Ishikawa (cell line): Measurements from ENCODE around the gene RPL5.

Experiments used
- CEBPB ChIP-seq: IDR thresholded peaks from 2 replicates; pipeline ENCODE4 v1.6.1; 2012
- CREB1 ChIP-seq: IDR thresholded peaks from 2 replicates; pipeline ENCODE4 v1.6.1; 2012; ENCODE audit warnings: low read depth
- EGR1 ChIP-seq: IDR thresholded peaks from 2 replicates; pipeline ENCODE4 v1.6.1; 2012
- EP300 ChIP-seq: IDR thresholded peaks from 2 replicates; pipeline ENCODE4 v1.6.1; 2012; ENCODE audit warnings: borderline replicate concordance
- FOXM1 ChIP-seq: IDR thresholded peaks from 2 replicates; pipeline ENCODE4 v1.6.1; 2012; ENCODE audit warnings: low read depth, borderline replicate concordance
- MAX ChIP-seq: IDR thresholded peaks from 2 replicates; pipeline ENCODE4 v1.6.1; 2012
- NFIC ChIP-seq: IDR thresholded peaks from 2 replicates; pipeline ENCODE4 v1.6.1; 2012
- RAD21 ChIP-seq: IDR thresholded peaks from 2 replicates; pipeline ENCODE4 v1.6.1; 2012; ENCODE audit warnings: low read depth
- REST ChIP-seq: IDR thresholded peaks from 2 replicates; pipeline ENCODE4 v1.6.1; 2012; ENCODE audit warnings: low read depth, mild to moderate bottlenecking
- TAF1 ChIP-seq: IDR thresholded peaks from 2 replicates; pipeline ENCODE4 v1.6.1; 2012; ENCODE audit warnings: low read depth, mild to moderate bottlenecking
- TCF12 ChIP-seq: IDR thresholded peaks from 2 replicates; pipeline ENCODE4 v1.6.1; 2012; ENCODE audit warnings: low read depth
- TEAD4 ChIP-seq: IDR thresholded peaks from 2 replicates; pipeline ENCODE4 v1.6.1; 2012
- YY1 ChIP-seq: IDR thresholded peaks from 2 replicates; pipeline ENCODE4 v1.6.1; 2012; ENCODE audit warnings: low read depth
- ZBTB7A ChIP-seq: IDR thresholded peaks from 2 replicates; pipeline ENCODE4 v1.6.1; 2012; ENCODE audit warnings: low read depth
- TF ChIP-seq, protein P1 (sequence below): IDR thresholded peaks from 2 replicates; pipeline ENCODE4 v1.6.1; 2012

The RPL5 gene

GRCh38 chr1:92820551-92820950 is 11.3 kb upstream of the RPL5 start:
- TF ChIP-seq EP300 (no peak), FOXM1 (no peak), NFIC (no peak), MAX (no peak), REST (no peak), TEAD4 (no peak), RAD21 (no peak), CREB1 (no peak), ZBTB7A (no peak), TCF12 (no peak), YY1 (no peak), TAF1 (no peak), EGR1 (no peak), CEBPB (no peak)
- TF ChIP-seq, protein P1, sequence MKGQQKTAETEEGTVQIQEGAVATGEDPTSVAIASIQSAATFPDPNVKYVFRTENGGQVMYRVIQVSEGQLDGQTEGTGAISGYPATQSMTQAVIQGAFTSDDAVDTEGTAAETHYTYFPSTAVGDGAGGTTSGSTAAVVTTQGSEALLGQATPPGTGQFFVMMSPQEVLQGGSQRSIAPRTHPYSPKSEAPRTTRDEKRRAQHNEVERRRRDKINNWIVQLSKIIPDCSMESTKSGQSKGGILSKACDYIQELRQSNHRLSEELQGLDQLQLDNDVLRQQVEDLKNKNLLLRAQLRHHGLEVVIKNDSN, result no peak

DNA sequence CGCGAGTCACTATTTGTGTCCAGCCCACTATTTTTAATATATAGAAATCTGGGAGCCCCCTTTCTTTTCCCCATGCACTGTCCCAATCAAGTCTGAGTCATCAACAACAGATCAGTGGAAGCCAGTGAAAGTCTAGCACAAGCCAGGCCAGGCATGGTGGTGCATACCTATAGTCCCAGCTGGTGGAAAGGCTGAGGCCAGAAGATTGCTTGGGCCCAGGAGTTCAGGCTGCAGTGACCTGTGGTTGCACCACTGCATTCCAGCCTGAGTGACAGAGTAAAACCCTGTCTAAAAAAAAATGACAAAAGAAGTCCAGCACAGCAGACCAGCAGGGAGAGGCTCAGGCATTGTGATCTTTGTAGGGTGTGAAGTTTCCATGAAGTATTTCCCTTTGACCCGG is 9.0 kb upstream of the RPL5 start:
- TF ChIP-seq TEAD4 (no peak), NFIC (no peak), EP300 (no peak), FOXM1 (no peak), MAX (no peak), CEBPB (no peak), CREB1 (no peak), ZBTB7A (no peak), TCF12 (no peak), EGR1 (no peak), TAF1 (no peak), YY1 (no peak), RAD21 (no peak), REST (no peak)
- TF ChIP-seq, protein P1, result no peak

DNA sequence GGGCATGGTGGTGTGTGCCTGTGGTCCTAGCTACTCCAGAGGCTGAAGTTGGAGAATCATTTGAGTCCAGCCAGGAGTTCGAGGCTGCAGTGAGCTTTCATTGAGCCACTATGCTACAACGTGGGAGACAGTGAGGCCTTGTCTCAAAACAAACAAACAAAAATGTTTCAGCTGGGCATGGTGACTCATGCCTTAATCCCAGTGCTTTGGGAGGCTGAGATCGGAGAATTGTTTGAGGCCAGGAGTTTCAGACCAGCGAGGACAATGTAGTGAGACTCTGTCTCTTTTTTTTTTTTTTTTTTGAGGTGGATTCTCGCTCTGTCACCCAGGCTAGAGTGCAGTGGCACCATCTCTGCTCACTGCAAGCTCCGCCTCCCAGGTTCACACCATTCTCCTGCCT is 5.0 kb upstream of the RPL5 start:
- no peak for TF ChIP-seq RAD21

DNA sequence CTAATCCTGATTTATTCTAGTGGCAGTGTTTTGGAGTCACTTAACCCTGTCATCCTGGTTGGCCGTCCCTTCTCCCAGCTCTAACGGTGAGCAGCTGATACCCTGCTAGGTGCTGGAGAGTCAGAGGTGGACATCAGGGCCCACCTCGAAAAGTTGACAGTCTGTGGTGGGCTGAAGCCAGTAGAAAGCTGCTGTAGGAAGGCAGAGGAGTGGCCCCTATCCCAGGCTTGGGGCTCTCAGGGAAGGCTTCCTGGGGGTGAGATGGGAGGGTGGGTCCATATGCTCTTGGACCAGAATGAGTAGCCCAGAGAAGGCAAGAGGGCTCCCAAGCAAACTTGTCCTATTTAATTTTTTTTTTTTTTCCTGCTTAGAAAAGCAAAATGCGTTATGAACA is 475 bp upstream of the RPL5 start:
- TF ChIP-seq FOXM1, result no peak
- TF ChIP-seq TCF12, result no peak
- TF ChIP-seq MAX, result no peak
- TF ChIP-seq, protein P1, result no peak
- no peak for TF ChIP-seq TEAD4
- TF ChIP-seq EP300, result no peak
- TF ChIP-seq ZBTB7A, result no peak
- no peak for TF ChIP-seq CEBPB
- no peak for TF ChIP-seq EGR1
- no peak for TF ChIP-seq RAD21
- no peak for TF ChIP-seq REST
- no peak for TF ChIP-seq CREB1
- TF ChIP-seq TAF1, result no peak
- no peak for TF ChIP-seq YY1
- no peak for TF ChIP-seq NFIC

GRCh38 chr1:92832537-92833114 is 786 bp downstream of the RPL5 start:
- TF ChIP-seq YY1, result no peak
- TF ChIP-seq ZBTB7A, result no peak
- TF ChIP-seq REST, result no peak
- TF ChIP-seq FOXM1, result no peak
- no peak for TF ChIP-seq CEBPB
- no peak for TF ChIP-seq MAX
- TF ChIP-seq TAF1, result no peak
- TF ChIP-seq NFIC, result no peak
- TF ChIP-seq EP300, result no peak
- TF ChIP-seq, protein P1, result no peak
- no peak for TF ChIP-seq RAD21
